GM18502 (cell line): ENCODE data around the gene ENOSF1.
A peak's percentile ranks its signal among the peaks of the same experiment; 100 is the strongest.
"Not testable (repeated sequence)": the region's sequence is repeated elsewhere in the genome, so short reads cannot be mapped to it uniquely, and the experiment has no call there.

Source experiments
- ATAC-seq: cut with Tn5 transposase; IDR thresholded peaks from one replicate; pipeline ENCODE4 v1.9.1; 2021; ENCODE audit warnings: mild to moderate bottlenecking; ENCODE audit not compliant: unreplicated experiment, poor library complexity

The ENOSF1 gene, protein sequence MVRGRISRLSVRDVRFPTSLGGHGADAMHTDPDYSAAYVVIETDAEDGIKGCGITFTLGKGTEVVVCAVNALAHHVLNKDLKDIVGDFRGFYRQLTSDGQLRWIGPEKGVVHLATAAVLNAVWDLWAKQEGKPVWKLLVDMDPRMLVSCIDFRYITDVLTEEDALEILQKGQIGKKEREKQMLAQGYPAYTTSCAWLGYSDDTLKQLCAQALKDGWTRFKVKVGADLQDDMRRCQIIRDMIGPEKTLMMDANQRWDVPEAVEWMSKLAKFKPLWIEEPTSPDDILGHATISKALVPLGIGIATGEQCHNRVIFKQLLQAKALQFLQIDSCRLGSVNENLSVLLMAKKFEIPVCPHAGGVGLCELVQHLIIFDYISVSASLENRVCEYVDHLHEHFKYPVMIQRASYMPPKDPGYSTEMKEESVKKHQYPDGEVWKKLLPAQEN

DNA sequence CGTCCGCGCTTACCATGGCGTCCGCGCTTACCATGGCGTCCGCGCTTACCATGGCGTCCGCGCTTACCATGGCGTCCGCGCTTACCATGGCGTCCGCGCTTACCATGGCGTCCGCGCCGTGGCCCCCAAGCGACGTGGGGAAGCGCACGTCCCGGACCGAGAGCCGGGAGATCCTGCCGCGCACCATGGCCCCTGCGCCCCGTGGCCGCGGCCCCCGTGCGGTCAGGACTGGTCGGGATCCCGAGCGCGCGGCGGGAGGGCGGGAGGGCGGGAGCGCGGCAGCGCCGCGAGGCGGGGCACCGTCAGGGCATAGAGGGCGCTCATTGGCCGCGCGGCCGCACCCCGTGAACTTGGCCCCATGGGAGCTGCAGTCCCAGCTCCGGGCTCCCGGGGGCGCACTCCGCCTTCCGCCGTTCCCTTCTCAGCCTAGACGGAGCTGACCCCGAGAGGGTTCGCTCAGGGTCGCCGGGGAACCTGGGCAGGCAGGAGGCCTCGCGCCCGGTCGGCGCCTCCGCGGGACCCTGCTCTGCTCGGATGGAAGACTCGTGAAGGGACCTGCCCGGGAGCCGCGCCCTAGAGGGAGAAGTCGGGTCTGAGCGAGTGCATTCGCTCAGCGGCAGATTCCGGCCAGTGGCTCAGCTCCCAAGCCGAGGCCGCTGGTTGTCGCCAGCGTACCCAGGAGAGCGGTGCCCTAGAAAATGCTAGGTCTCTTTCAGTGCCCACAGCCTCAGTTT, at the start of gene ENOSF1:
TSS of gene ENOSF1 (minus strand) at position 230 of the 734 bp plus-strand sequence. CDS start at position 187, 43 bp downstream.
- ATAC-seq, result peak; percentile 88

DNA sequence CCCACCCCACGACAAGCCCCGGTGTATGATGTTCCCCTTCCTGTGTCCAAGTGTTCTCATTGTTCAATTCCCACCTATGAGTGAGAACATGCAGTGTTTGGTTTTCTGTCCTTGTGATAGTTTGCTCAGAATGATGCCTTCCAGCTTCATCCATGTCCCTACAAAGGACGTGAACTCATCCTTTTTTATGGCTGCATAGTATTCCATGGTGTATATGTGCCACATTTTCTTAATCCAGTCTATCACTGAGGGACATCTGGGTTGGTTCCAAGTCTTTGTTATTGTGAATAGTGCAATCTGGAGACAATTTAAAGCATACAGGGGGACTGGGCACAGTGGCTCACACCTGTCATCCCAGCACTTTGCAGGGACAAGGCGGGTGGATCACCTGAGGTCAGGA, 47.4 kb upstream of the ENOSF1 start:
- not testable (repeated sequence) for ATAC-seq

DNA sequence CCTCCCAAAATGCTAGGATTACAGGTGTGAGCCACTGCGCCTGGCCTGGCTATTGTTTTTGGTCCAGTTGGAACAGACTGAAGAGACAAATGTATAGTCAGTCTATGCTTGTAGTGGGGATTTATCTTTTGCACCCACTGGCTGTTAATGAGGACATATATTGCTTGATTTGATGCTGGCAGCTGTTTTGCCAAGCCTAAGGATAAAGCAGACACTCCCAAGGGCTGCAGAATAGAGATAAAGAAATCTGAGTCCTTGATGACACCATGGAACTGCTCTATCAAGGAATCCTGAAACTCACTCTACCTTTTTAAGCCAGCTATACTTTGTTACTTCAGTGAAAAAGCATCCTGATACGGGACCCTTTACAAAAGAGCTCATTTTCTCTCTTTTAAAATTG, 43.1 kb upstream of the ENOSF1 start:
- ATAC-seq, result no peak

DNA sequence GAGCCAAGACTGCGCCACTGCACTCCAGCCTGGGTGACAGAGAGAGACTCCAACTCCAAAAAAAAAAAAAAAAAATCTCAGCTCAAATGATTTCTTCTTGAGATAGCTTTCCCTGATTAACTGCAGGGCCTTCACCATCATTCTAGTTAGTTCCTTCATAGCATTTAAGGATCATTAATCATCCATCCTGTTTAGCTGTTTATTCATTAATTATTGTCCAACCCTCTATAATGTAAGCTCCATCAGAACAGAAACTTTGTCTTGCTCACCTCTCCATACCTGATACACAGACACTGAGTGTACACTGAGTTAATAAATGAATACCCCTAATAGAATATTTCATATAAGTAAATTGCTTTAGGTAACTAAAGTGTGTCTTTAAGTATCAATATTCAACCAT, 42.2 kb upstream of the ENOSF1 start:
- no peak for ATAC-seq

DNA sequence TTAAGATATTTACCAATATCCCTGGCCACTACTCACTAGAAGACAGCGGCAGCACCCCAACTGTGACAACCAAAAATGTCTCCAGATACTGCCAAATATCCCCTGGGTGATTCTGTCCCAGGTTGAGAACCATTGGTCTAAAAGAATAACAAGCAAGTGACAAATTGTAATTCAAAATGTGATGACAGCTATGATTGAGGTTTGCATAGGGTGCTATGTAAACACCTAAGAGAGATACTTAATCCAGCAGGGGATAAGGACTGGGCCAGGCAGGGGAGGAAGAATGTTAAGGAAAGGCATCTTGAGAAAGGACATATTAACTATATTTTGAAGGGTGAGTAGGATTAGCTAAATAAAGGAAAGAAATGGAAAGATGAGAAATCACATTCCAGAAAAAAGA, 38.0 kb upstream of the ENOSF1 start:
- ATAC-seq, result no peak

DNA sequence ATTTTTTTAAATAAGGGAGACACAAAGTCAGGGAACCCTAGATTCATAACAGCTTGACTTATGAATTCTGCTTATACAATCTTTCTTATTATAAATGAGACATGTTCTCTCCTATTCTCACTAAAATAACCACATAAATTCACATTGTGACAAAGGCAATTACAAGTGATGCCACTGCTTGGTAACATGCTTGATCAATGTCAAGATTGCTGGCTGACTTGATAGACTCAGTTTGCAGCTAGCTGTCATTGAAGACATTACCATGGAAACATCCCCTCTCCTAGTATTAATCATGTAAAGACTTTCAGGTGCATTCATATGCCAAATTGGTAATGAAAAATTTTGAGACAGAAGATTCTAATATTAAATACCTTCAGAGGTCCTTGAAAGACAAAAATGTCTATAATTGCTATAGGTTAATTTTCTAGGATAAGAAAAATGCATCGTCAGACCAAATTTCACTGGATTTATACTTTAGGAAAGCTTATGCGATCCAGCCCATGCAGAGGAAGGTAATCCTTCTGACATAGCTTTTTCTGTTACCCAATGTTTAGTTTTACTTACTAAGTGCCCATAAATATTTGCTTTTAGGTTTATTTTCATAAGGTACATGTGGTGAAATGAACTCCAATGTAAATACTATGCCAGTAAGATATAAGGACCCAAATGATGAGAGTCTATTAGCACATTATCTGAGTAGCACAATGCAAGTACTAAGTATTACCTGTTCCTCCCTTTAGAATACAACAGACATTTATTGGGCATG, 32.6 kb upstream of the ENOSF1 start:
- no peak for ATAC-seq

DNA sequence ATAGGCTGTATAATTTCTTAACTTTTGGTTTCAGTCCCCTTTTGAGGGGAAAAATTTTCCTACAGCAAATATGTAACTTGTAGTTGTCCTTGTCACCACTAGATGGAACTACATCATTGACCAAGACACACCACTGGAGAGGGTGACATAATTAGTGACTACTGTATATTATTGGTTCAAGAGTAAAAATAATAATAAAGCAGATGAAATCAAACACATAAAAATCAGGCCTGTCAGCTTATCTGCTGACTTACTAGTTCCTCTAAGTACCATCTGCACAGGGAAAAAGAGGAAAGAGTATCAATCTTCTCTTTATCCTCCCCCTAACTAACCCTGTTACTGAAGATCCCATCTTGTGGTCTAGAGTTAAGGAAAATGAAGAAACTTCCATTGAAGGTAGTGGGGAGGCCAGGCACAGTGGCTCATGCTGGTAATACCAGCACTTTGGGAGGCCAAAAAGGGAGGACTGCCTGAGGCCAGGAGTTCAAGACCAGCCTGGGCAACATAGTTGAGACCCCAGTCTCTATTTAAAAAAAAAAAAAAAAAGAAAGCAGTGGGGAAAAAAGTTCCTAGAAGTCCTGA, 29.6 kb upstream of the ENOSF1 start:
- peak; percentile 89 for ATAC-seq

DNA sequence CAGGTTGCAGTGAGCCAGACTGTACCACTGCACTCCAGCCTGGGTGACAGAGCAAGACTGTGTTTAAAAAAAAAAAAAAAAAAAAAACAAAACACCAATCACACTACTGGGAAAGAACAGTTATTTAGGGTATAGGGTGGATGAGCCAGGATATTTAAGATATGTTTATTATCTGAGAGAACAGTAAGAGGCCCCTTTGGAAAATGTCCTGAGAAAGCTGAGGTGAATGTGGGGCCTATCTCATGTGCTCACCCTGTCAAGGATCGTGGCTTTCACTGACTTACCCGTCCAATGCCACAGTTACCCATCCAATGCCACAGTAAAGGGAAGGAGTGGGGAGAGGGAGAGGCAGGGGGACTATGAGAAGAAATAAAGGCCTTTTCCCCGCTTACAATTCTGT, 19.9 kb upstream of the ENOSF1 start:
- ATAC-seq, result no peak

DNA sequence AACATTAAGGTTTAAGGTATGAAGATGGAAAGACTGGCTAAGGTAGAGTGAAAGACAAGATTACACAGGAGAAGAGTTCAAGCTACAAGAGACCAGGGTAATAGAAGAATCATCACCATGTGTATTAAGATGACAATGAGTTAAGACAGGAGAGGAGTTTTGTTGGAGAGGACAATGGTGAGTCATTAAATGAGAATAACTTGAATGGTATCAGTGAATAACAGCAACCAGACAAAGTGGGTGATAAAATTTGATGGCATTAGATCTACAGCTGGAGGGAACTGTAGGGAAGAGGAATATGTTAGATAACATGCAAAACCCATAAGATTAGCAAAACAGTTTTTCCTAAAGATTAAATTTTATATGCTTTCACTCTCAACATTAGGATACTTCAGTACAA, 18.8 kb upstream of the ENOSF1 start:
- no peak for ATAC-seq

DNA sequence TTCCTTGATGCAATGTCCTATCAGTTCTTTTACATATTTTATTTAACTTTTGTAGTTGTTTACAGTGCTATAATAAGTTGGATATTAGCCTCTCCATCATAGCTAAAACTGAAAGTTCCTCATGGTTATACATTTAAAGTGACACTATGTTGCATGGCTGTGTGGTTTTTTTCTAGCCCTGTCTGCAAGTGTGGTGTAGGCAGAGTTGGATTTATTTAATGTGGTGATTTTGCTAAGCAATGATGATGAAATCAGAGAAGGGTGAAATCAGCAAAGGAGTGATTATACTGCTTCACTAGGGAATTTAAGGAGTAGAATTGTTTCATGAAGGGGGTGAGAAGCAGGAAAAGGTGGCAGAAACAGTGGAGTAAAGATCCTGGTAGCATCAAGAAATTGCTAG, 18.3 kb upstream of the ENOSF1 start:
- no peak for ATAC-seq

DNA sequence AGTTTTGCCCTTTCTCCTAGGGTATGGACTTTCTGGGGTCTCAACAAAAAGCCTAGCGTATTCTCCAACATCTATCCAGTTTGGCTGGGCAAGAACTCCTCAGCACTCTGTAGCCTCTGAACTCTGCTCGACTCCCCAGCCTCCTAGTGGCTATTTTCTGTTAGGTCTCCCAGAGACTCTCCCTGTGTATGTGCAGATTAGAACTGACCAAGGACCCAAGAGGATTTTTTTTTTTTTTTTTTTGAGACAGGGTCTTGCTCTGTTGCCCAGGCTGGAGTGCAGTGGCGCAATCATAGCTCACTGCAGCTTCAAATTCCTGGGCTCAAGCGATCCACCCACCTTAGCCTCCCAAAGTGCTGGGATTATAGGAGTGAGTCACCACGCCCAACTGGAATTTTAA, 17.7 kb upstream of the ENOSF1 start:
- not testable (repeated sequence) for ATAC-seq

DNA sequence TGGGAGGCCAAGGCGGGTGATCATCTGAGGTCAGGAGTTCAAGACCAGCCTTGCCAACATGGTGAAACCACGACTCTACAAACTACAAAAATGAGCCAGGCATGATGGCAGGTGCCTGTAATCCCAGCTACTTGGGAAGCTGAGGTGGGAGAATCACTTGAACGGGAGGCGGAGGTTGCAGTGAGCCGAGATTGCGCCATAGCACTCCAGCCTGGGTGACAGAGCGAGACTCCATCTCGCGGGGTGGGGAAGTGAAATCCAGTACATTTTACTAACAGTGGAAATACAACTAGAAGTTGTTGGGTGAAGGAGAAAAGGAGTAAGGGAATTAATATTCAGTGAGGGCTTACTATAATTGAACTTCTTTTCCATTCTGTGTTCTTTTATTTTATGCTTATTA, 13.2 kb upstream of the ENOSF1 start:
- no peak for ATAC-seq

DNA sequence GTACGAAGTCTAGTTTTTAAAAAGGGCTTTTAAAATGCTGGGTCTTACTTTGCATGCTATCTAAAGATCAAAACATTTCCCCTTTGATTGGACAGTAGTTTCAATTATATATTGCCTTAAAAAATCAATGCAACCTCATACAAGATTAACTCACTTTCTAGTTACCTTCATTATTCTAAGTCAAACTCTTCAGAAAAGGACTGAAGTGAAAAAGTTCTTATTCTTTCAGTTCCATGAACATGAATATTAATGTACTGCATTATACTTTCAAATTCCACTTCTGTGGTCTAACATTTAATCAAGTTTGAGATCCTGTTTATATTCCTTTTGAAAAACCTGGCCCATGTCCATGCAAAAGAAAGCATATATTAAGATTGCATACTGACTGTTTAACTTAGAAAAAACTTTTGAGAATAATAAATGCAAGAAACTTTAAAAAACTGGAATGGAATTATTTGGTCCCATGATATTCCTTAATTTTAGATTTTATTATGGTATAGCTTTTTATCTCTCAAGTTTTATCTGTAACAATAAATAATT, 11.2 kb upstream of the ENOSF1 start:
- no peak for ATAC-seq

DNA sequence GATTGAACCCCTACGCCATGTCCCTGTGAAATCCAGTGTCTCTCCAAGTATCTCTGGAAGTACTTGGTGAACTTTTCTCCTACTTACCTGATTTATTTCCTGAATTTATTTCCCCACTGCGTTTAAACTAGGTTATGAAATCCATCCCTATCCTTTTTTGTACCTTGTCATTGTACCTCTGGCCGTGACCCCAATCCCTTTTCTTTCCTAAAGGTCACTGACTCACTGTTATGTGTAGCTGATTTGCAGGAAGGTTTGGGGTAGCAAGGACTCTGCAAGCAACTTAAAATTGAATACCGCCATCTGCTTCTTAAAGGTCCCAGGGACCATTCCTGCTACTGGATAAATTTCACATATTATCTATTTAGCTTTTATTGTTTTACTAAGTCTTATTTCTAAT, 4.6 kb upstream of the ENOSF1 start:
- ATAC-seq, result no peak

DNA sequence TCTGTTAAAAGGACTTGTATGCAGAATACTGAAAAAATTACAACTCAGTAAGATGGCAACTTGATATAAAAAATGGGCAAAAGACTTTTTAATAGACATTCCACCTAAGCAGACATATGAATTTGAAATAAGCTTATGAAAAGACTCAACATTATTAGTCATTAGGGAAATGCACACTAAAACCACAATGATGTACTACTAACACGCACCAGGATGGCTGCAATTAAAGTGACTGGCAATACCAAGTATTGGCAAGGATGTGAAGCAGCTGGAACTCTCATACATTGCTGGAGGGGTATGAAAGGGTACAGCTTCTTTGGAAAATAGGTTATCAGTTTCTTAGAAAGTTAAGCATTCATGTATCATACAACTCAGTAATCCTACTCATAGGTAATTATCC, 3.2 kb upstream of the ENOSF1 start:
- no peak for ATAC-seq

DNA sequence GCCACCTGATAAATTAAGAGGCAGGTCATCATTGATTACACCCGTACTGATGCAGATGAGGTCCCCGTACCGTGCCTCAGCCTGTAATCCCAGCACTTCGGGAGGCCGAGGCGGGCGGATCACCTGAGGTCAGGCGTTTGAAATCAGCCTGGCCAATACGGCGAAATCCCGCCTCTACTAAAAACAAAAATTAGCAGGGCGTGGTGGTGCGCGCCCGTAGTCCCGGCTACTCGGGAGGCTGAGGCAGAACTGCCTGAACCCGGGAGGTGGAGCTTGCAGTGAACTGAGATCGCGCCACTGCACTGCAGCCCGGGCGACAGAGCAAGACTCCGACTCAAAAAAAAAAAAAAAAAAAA, 683 bp upstream of the ENOSF1 start:
- no peak for ATAC-seq

DNA sequence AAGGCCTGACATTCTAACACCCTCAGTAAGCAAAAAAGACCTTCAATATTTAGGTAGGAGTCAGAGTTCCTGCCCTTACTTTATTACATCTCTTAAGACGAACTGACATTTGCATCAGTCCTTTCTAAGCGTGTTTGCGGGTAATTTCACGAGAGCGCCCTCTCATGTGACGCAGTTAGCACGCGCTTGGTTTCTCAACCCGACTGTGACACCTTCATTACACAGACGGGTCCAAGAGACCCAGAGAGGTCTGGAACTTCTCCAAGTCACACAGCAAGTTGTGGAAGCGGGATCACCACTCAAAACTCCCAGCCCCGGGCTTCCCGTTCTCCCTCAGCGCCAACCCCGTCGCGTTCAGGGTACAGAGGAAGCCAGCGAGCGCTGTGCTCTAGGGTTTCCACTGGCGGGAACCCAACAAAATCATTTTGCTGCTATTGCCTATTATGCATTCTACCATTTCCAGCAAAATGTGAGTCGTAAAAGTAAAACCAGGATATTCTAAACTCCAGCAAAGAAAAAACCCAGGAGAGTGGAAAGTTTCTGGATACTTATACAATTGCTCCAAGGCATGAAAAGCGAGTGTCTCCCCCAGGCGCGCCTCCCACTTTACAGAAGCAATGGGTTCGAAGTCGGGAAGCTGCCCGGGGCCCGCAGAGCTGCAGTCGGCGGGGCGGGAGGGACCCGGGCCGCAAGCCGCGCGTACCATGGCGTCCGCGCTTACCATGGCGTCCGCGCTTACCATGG, 601 bp downstream of the ENOSF1 start:
- ATAC-seq, result peak; percentile 72

DNA sequence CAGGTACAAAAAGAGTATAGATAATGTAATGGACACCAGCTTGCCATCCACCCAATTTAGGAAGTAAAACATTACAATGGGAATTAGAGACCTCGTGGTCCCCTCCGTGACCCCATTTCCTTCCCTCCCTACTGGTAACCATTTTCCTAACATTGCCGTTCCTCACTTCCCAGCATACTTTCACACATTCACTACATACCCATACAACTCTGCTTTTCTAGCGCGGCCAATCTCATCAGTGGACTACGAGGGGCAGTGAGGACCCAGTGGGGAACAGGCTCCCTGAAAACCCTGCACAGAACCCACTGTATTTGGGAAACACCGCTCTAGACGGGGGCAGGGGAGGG, 1.1 kb downstream of the ENOSF1 start:
- peak; percentile 21 for ATAC-seq

DNA sequence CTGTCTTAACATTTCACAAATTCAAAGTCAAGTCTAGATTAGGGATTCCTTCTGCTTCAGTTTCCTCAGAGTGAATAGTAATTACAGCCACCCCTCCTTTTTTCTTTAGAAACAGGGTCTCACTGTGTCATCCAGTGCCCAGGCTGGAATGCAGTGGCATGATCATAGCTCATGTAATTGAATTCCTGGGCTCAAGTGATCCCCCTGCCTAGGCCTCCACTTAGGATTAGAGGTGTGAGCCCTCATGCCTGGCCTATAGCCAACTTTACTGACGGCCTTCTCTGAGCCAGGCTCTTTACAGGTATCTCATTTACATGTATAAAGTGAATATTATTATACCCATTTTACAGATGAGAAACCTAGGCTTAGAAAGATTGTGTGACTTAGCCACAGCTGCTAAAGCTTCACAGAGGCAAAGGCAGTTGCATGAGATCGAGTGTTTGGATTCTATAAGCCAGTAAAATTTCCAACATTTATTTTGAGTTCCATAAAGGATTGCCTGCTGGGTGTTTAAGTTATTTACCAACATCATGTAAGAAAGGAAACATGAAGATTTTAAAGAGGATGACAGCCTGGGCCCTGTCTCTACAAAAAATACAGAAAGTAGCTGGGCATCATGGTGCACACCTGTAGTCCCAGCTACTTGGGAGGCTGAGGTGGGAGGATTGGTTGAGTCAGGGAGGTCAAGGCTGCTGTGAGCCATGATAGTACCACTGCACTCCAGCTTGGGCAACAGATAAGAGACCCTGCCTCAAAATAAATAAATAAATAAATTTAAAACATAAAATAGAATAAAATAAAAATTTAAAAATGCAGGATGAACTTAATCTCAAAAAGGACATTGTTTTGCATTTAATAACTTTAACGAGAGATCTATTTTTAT, 1.8 kb downstream of the ENOSF1 start:
- no peak for ATAC-seq
